Activated CD8-positive, alpha-beta T cell treated with anti-CD3 and anti-CD28 coated beads, Interleukin-2, amount 10 ng/mL, durations not matched to agents 7 days and 5 days (primary cell): ENCODE data around the gene TRIM7. TPM values are rescaled to one million over a fixed set of nuclear protein-coding genes. Genes with fewer than 3 reads are reported as not detected.

ENCODE experiments used
- ATAC-seq: fragments of 150-1000 bp; cut with Tn5 transposase; one replicate; pipeline ENCODE4 v1.10.0; 2021; ENCODE audit warnings: moderate library complexity
- CTCF ChIA-PET: fragments of 350-600 bp; sonication (Branson Sonifier 250); formaldehyde crosslinking; loops from one replicate; lab custom pipeline; 2021; ENCODE audit warnings: antibody characterized with exemption; lab: Charles Lee
- POLR2A ChIA-PET: fragments of 350-600 bp; sonication (Branson Sonifier 250); formaldehyde crosslinking; loops from one replicate; lab custom pipeline; 2021; ENCODE audit warnings: antibody characterized with exemption; lab: Charles Lee
- DNase-seq: peaks from one replicate; pipeline ENCODE4 v3.0.0-alpha.2; 2020
- H3K27ac Mint-ChIP-seq: one replicate; pipeline ENCODE4 v1.8.0; 2021; ENCODE audit warnings: mild to moderate bottlenecking, mixed read lengths
- H3K27me3 Mint-ChIP-seq: one replicate; pipeline ENCODE4 v1.8.0; 2021; ENCODE audit warnings: low read depth, mixed read lengths
- H3K36me3 Mint-ChIP-seq: one replicate; pipeline ENCODE4 v1.8.0; 2021; ENCODE audit warnings: low read depth, mixed read lengths
- H3K4me1 Mint-ChIP-seq: one replicate; pipeline ENCODE4 v1.8.0; 2021; ENCODE audit warnings: low read depth, mixed read lengths
- H3K4me3 Mint-ChIP-seq: one replicate; pipeline ENCODE4 v1.8.0; 2021; ENCODE audit warnings: mild to moderate bottlenecking, mixed read lengths
- H3K9me3 Mint-ChIP-seq: one replicate; pipeline ENCODE4 v1.8.0; 2022; ENCODE audit warnings: mixed read lengths; ENCODE audit not compliant: insufficient read depth
- total RNA-seq, 2 experiments: library from RNA; stranded (reverse); gene quantifications; one replicate each; pipeline ENCODE4 v1.2.3, GENCODE V29; 2021

TRIM7 gene
- total RNA-seq, 2 experiments from 2014 or later: 1.1 to 1.5 TPM

GRCh38 chr5:181239062-181239663, 34.2 kb upstream of the TRIM7 start:
- ChIA-PET POLR2A (interaction anchor here (0.9 to 11.1 kb wide), 4 partner anchors 6 to 22 kb away, joined by 3 to 157 read pairs (median 30); partner anchors contain the start of genes TRIM41 and TRIM52), CTCF (interaction anchor here (0.6 to 1.4 kb wide), 2 partner anchors 14 to 54 kb away, joined by 3 read pairs; no protein-coding TSS in a partner anchor)
- ATAC-seq (no peak), DNase-seq (no peak)
- Mint-ChIP-seq H3K9me3 (no peaks in the 10 kb centered on the region), H3K27ac (peak overlapping the region; percentile 64), H3K4me3 (peak overlapping the region; percentile 30), H3K36me3 (peaks cover 88% of the 10 kb centered on the region), H3K27me3 (no peaks in the 10 kb centered on the region), H3K4me1 (peaks cover 41% of the 10 kb centered on the region)

DNA sequence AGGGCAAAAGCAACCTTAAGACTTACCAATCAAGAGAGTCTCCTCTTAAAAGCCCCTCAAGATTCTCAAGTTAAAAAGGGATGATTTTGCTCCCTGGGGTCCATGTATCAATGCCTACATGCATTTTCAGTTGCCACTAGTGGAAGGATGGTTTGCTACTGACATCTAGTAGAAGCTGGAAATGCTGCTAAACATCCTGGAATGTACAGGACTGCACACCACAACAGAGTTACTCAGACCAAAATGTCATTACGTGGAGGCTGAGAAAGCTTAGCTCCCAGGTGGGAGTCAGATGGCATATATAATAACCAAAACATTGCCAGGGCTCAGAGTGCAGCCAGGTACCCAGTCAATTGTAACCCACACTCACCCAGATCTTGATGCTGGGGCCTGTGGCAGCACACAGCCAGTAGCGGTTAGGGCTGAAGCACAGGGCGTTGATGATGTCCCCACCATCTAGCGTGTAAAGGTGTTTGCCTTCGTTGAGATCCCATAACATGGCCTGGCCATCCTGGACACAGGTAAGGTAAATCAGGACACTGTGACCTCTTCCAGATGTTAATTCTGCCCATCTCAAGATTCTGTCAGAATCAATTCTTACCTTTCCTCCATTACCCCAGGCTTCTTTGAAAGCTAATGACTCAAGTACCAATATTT, 32.9 kb upstream of the TRIM7 start:
- Mint-ChIP-seq H3K4me1 (peaks cover 40% of the 10 kb centered on the region), H3K27ac (peak overlapping the region; percentile 6), H3K27me3 (no peaks in the 10 kb centered on the region), H3K4me3 (peak overlapping the region; percentile 12), H3K9me3 (no peaks in the 10 kb centered on the region), H3K36me3 (peaks cover 89% of the 10 kb centered on the region)
- DNase-seq (no peak), ATAC-seq (no peak)
- ChIA-PET CTCF (interaction anchor here (1.0 to 1.8 kb wide), 3 partner anchors 13 to 65 kb away, joined by 3 to 4 read pairs (median 3); no protein-coding TSS in a partner anchor), POLR2A (interaction anchor here (0.8 to 11.1 kb wide), 2 partner anchors 12 to 47 kb away, joined by 4 to 157 read pairs; partner anchors contain the start of gene TRIM41)

- POLR2A ChIA-PET: interaction anchor here (1.0 to 11.1 kb wide), 3 partner anchors 9 to 49 kb away, joined by 3 to 157 read pairs (median 3); partner anchors contain the start of gene TRIM41
- no peak overlapping the region for H3K4me3 Mint-ChIP-seq
- H3K36me3 Mint-ChIP-seq: peaks cover 84% of the 10 kb centered on the region
- CTCF ChIA-PET: interaction anchor here (1.1 to 1.8 kb wide), 2 partner anchors 12 to 64 kb away, joined by 3 to 4 read pairs; no protein-coding TSS in a partner anchor
- peak overlapping the region; percentile 6 for H3K27ac Mint-ChIP-seq
- H3K27me3 Mint-ChIP-seq: no peaks in the 10 kb centered on the region
- DNase-seq: no peak
- no peaks in the 10 kb centered on the region for H3K9me3 Mint-ChIP-seq
- peaks cover 39% of the 10 kb centered on the region for H3K4me1 Mint-ChIP-seq
- no peak for ATAC-seq
Observed at GRCh38 chr5:181236954-181237641, 32.1 kb upstream of the TRIM7 start.

DNA sequence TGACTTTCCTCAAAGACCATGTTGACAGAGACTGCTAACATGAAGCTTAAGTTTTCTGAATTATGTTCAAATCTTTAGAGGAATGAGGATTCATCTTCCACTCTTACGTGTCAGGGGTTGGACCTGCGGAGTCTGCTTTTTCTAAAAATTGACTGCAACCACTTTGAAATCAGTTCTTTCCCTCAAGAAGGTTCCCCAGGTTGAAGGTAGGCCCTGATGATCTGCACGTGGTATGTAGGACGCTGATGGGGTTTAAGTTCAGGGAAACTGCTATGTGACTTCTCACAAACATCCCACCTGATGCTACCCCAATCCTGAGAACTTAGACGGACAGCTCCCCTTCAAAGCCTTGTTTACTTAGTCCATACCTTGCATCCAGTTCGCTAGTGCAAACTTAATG, 31.5 kb upstream of the TRIM7 start:
- no peak overlapping the region for H3K27ac Mint-ChIP-seq
- no peaks in the 10 kb centered on the region for H3K27me3 Mint-ChIP-seq
- no peak for ATAC-seq
- H3K9me3 Mint-ChIP-seq: no peaks in the 10 kb centered on the region
- ChIA-PET POLR2A (interaction anchor here (1.0 to 11.1 kb wide), 3 partner anchors 9 to 48 kb away, joined by 3 to 157 read pairs (median 3); partner anchors contain the start of gene TRIM41), CTCF (interaction anchor here (1.8 kb wide), 1 partner anchor 11 kb away, joined by 4 read pairs; no protein-coding TSS in a partner anchor)
- no peak for DNase-seq
- H3K4me3 Mint-ChIP-seq: no peak overlapping the region
- peaks cover 33% of the 10 kb centered on the region for H3K4me1 Mint-ChIP-seq
- peaks cover 83% of the 10 kb centered on the region for H3K36me3 Mint-ChIP-seq

DNA sequence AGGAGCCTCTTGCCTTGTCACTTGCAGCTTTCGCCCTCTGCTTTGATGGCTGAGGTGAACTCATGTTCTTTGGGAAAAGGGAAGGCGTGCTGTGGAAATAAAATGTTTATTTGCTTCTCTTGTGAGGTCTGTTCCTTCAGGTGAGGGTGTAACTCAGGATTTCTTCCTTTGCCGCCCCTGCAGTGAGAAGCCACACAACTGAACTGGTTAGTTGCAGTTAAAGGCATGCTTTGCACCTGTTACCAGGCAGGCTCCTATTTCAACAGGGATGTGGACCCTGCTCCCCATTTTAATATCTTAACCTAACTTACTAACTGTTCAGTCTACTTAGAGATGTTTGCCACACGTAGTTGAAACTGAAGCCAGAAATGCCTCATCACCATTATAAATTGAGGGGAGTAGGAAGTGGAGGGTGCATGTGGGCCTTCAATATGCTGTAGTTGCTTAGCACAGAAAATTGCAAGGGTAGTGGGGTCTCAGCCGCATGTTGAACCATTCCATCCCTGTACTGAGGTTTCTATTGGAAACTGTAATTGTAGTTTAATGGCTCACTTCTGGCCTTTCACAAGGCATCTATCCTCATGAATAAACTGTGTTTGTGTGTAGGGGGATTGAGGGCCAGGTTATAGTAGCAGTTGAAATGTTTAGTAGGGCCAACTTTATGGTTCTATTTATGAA, 30.8 kb upstream of the TRIM7 start:
- CTCF ChIA-PET: interaction anchor here (0.7 to 1.8 kb wide), 3 partner anchors 11 to 28 kb away, joined by 3 to 4 read pairs (median 3); no protein-coding TSS in a partner anchor
- Mint-ChIP-seq H3K27me3 (no peaks in the 10 kb centered on the region), H3K9me3 (no peaks in the 10 kb centered on the region), H3K27ac (no peak overlapping the region), H3K4me1 (peaks cover 27% of the 10 kb centered on the region), H3K36me3 (peaks cover 81% of the 10 kb centered on the region), H3K4me3 (no peak overlapping the region)
- no peak for ATAC-seq
- POLR2A ChIA-PET: interaction anchor here (1.0 to 11.1 kb wide), 8 partner anchors 7 to 47 kb away, joined by 3 to 157 read pairs (median 6); partner anchors contain the start of genes RACK1 and TRIM41
- no peak for DNase-seq

GRCh38 chr5:181235323-181235688, 30.3 kb upstream of the TRIM7 start:
- ATAC-seq (no peak), DNase-seq (no peak)
- Mint-ChIP-seq H3K27ac (no peak overlapping the region), H3K36me3 (peaks cover 81% of the 10 kb centered on the region), H3K27me3 (no peaks in the 10 kb centered on the region), H3K4me3 (no peak overlapping the region), H3K4me1 (peaks cover 26% of the 10 kb centered on the region), H3K9me3 (no peaks in the 10 kb centered on the region)
- ChIA-PET POLR2A (interaction anchor here (1.2 to 5.1 kb wide), 5 partner anchors 7 to 26 kb away, joined by 3 to 30 read pairs (median 8); partner anchors contain the start of genes RACK1 and TRIM41), CTCF (interaction anchor here (0.7 to 1.4 kb wide), 3 partner anchors 9 to 27 kb away, joined by 3 to 4 read pairs (median 3); no protein-coding TSS in a partner anchor)

GRCh38 chr5:181234455-181235306, 29.7 kb upstream of the TRIM7 start:
- Mint-ChIP-seq H3K9me3 (no peaks in the 10 kb centered on the region), H3K27me3 (no peaks in the 10 kb centered on the region), H3K27ac (no peak overlapping the region), H3K36me3 (peaks cover 82% of the 10 kb centered on the region), H3K4me3 (no peak overlapping the region), H3K4me1 (peaks cover 27% of the 10 kb centered on the region)
- CTCF ChIA-PET: interaction anchor here (0.7 to 1.4 kb wide), 4 partner anchors 8 to 28 kb away, joined by 3 to 4 read pairs (median 3); no protein-coding TSS in a partner anchor
- POLR2A ChIA-PET: interaction anchor here (1.2 to 5.1 kb wide), 6 partner anchors 8 to 27 kb away, joined by 3 to 30 read pairs (median 6); partner anchors contain the start of genes RACK1 and TRIM41
- DNase-seq (no peak), ATAC-seq (peak; percentile 6)

DNA sequence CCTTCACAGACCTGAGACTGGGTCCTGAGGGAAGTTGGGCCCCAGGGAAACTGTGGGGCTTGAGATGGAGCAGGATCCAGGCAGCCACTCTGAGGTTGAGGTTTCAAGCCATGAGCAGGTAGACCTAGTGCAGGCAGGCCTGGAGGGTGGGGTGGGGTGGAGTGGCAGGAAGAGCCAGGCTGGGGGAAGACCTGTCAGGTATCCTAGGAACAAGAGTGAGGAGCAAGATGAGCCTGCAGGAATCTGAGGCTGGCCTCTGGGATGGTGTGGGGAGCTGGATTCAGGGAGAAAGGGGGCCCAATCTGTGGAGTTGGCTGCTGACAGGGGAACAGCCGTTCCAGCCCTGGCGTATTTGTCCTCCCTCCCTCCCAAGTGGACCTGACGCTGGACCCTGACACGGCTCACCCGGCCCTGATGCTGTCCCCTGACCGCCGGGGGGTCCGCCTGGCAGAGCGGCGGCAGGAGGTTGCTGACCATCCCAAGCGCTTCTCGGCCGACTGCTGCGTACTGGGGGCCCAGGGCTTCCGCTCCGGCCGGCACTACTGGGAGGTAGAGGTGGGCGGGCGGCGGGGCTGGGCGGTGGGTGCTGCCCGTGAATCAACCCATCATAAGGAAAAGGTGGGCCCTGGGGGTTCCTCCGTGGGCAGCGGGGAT, 28.9 kb upstream of the TRIM7 start:
- Mint-ChIP-seq H3K27me3 (no peaks in the 10 kb centered on the region), H3K36me3 (peaks cover 82% of the 10 kb centered on the region), H3K4me3 (no peak overlapping the region), H3K27ac (no peak overlapping the region), H3K4me1 (peaks cover 28% of the 10 kb centered on the region), H3K9me3 (no peaks in the 10 kb centered on the region)
- POLR2A ChIA-PET: interaction anchor here (1.4 to 5.1 kb wide), 5 partner anchors 8 to 23 kb away, joined by 3 to 30 read pairs (median 8); partner anchors contain the start of genes RACK1 and TRIM41
- no peak for DNase-seq
- CTCF ChIA-PET: interaction anchor here (0.8 to 1.4 kb wide), 2 partner anchors 8 to 27 kb away, joined by 3 to 4 read pairs; no protein-coding TSS in a partner anchor
- peak; percentile 10 for ATAC-seq

GRCh38 chr5:181233088-181233800, 28.2 kb upstream of the TRIM7 start:
- Mint-ChIP-seq H3K27me3 (no peaks in the 10 kb centered on the region), H3K4me1 (peaks cover 24% of the 10 kb centered on the region), H3K27ac (peak overlapping the region; percentile 30), H3K36me3 (peaks cover 76% of the 10 kb centered on the region), H3K4me3 (no peak overlapping the region), H3K9me3 (no peaks in the 10 kb centered on the region)
- no peak for DNase-seq
- ATAC-seq: no peak
- ChIA-PET POLR2A (interaction anchor here (0.9 to 5.1 kb wide), 4 partner anchors 9 to 24 kb away, joined by 3 to 30 read pairs (median 12); partner anchors contain the start of genes RACK1 and TRIM41), CTCF (no interaction called here)
